GM23248 (cell line): Measurements from ENCODE around the gene RALGPS1.

ENCODE experiments used
- EZH2 ChIP-seq: fragments of 200-600 bp; sonication (generic); IDR thresholded peaks from 2 replicates; pipeline ENCODE4 v1.6.1; 2018; ENCODE audit warnings: antibody characterized with exemption, mild to moderate bottlenecking; ENCODE audit not compliant: insufficient read depth, poor library complexity, severe bottlenecking
- EZH2phosphoT487 ChIP-seq: fragments of 200-600 bp; sonication (generic); IDR thresholded peaks from 2 replicates; pipeline ENCODE4 v1.6.1; 2018; ENCODE audit warnings: antibody characterized with exemption, moderate library complexity, mild to moderate bottlenecking, low read depth; ENCODE audit not compliant: insufficient read depth

- TF ChIP-seq EZH2 (no peak), EZH2phosphoT487 (no peak)
Measured at GRCh38 chr9:127213859-127214258, 299.3 kb downstream of the RALGPS1 start.
